Common myeloid progenitor, CD34-positive (primary cell): ENCODE measurements around the gene CFAP251.

Source experiments
- CTCF ChIA-PET: fragments of 350-600 bp; sonication (Branson Sonifier 250); formaldehyde crosslinking; loops from one replicate; lab custom pipeline; 2021; ENCODE audit warnings: antibody characterized with exemption; lab: Charles Lee
- POLR2A ChIA-PET: fragments of 350-600 bp; sonication (Branson Sonifier 250); formaldehyde crosslinking; loops from one replicate; lab custom pipeline; 2021; ENCODE audit warnings: antibody characterized with exemption; lab: Charles Lee
- DNase-seq, 3 donors: peaks; one replicate each; pipeline versions ENCODE4 v3.0.0 to v3.0.0-alpha.2; 2013
- H3K27ac ChIP-seq, 2 experiments: 1 replicate in 1 of 2; 2 replicates in 1 of 2; pipeline ENCODE4 v1.7.0; 2013; ENCODE audit warnings: inconsistent platforms in 2 of 2, low read length in 2 of 2, mild to moderate bottlenecking in 2 of 2, low read depth in 1 of 2, moderate library complexity in 1 of 2; ENCODE audit not compliant: severe bottlenecking in 2 of 2, insufficient read depth in 1 of 2, poor library complexity in 1 of 2
- H3K27me3 ChIP-seq, 5 experiments: replicated peaks in 2 of 5; 1 replicate in 3 of 5; 2 replicates in 2 of 5; pipeline versions ENCODE4 v1.6.1 to v1.7.0; 2013; ENCODE audit warnings: low read length in 4 of 5, mild to moderate bottlenecking in 2 of 5, moderate library complexity in 2 of 5, inconsistent platforms in 1 of 5; ENCODE audit not compliant: insufficient read depth in 5 of 5, control insufficient read depth in 4 of 5
- H3K36me3 ChIP-seq, 4 experiments: 1 replicate in 2 of 4; 2 replicates in 2 of 4; pipeline versions ENCODE4 v1.6.1 to v1.7.0; 2013; ENCODE audit warnings: low read length in 3 of 4, control low read depth in 1 of 4, mild to moderate bottlenecking in 1 of 4; ENCODE audit not compliant: control insufficient read depth in 4 of 4, insufficient read depth in 4 of 4
- H3K4me1 ChIP-seq, 4 experiments: 1 replicate in 3 of 4; 2 replicates in 1 of 4; pipeline versions ENCODE4 v1.6.1 to v1.7.1; 2013; ENCODE audit warnings: low read length in 3 of 4, mild to moderate bottlenecking in 3 of 4, control low read depth in 1 of 4, inconsistent platforms in 1 of 4, moderate library complexity in 1 of 4; ENCODE audit not compliant: control insufficient read depth in 4 of 4, insufficient read depth in 4 of 4; ENCODE audit errors: control extremely low read depth in 1 of 4
- H3K4me3 ChIP-seq, 7 experiments: 1 replicate in 4 of 7; 2 replicates in 3 of 7; pipeline versions ENCODE4 v1.5.1 to v1.7.0; 2013; ENCODE audit warnings: mild to moderate bottlenecking in 7 of 7, low read length in 6 of 7, moderate library complexity in 6 of 7, inconsistent platforms in 2 of 7, low read depth in 2 of 7, control low read depth in 1 of 7; ENCODE audit not compliant: insufficient read depth in 4 of 7, control insufficient read depth in 1 of 7; ENCODE audit errors: extremely low read depth in 1 of 7
- H3K9me3 ChIP-seq, 5 experiments: 1 replicate in 4 of 5; 2 replicates in 1 of 5; pipeline versions ENCODE4 v1.6.1 to v1.7.1; 2013; ENCODE audit warnings: low read length in 4 of 5, mild to moderate bottlenecking in 2 of 5, inconsistent platforms in 1 of 5, low read depth in 1 of 5, moderate library complexity in 1 of 5; ENCODE audit not compliant: control insufficient read depth in 4 of 5, insufficient read depth in 2 of 5; ENCODE audit errors: control extremely low read depth in 1 of 5
- WGBS: methylation state at CpG from one replicate; pipeline ENCODE4 v1.1.5; 2013; ENCODE audit not compliant: insufficient coverage; 5-methylcytosine and 5-hydroxymethylcytosine counted together

Gene CFAP251

GRCh38 chr12:122024132-122024785, 105.9 kb downstream of the CFAP251 start:
- POLR2A ChIA-PET, result interaction anchor here (0.6 to 1.2 kb wide), 2 partner anchors 106 to 574 kb away, joined by 3 to 7 read pairs; partner anchors contain the start of gene CFAP251
- CTCF ChIA-PET, result interaction anchor here (0.6 to 2.8 kb wide), 4 partner anchors 11 to 647 kb away, joined by 3 to 12 read pairs (median 4); partner anchors contain the start of gene CFAP251
- Histone ChIP-seq H3K27me3 (no peaks in the 10 kb centered on the region), H3K4me3 (peak overlapping the region in 5 of 7 experiments; percentile 13 to 86 (median 81)), H3K36me3 (peaks cover 0 to 3% (median under 1%) of the 10 kb centered on the region in 4 experiments), H3K4me1 (peaks cover 0 to 33% (median 29%) of the 10 kb centered on the region in 4 experiments), H3K27ac (no peak overlapping the region), H3K9me3 (no peaks in the 10 kb centered on the region)
- WGBS, result 96% methylated on average over 11 of the region's 16 CpGs
- peak in 2 of 3 donors; percentile 34 to 47 for DNase-seq

GRCh38 chr12:122026706-122027333, 108.4 kb downstream of the CFAP251 start:
- peak in 2 of 3 donors; percentile 10 to 28 for DNase-seq

GRCh38 chr12:122028165-122028904, 109.9 kb downstream of the CFAP251 start:
- ChIA-PET CTCF (interaction anchor here (0.6 to 2.3 kb wide), 9 partner anchors 11 to 234 kb away, joined by 3 to 9 read pairs (median 4); partner anchors contain the start of gene CFAP251), POLR2A (interaction anchor here (0.6 kb wide), 2 partner anchors 23 to 50 kb away, joined by 3 read pairs; no protein-coding TSS in a partner anchor)
- H3K4me3 ChIP-seq, result no peak overlapping the region
- 96% methylated on average over 10 of the region's 12 CpGs for WGBS
- peaks cover 0 to 23% (median 14%) of the 10 kb centered on the region in 4 experiments for H3K4me1 ChIP-seq
- peak overlapping the region in 1 of 2 experiments; percentile 15 for H3K27ac ChIP-seq
- peaks cover 3 to 8% (median 4%) of the 10 kb centered on the region in 4 experiments for H3K36me3 ChIP-seq
- DNase-seq, result no peak
- no peaks in the 10 kb centered on the region for H3K9me3 ChIP-seq
- H3K27me3 ChIP-seq, result no peaks in the 10 kb centered on the region

More at GRCh38 chr12:122026706-122027333, 108.4 kb downstream of the CFAP251 start:
- ChIA-PET CTCF (interaction anchor here (0.6 to 2.2 kb wide), 5 partner anchors 15 to 165 kb away, joined by 3 to 6 read pairs (median 3); no protein-coding TSS in a partner anchor), POLR2A (no interaction called here)
- Histone ChIP-seq H3K4me3 (no peak overlapping the region), H3K27ac (no peak overlapping the region), H3K9me3 (no peaks in the 10 kb centered on the region), H3K4me1 (peaks cover 0 to 28% (median 20%) of the 10 kb centered on the region in 4 experiments), H3K27me3 (no peaks in the 10 kb centered on the region), H3K36me3 (peaks cover 0 to 8% (median 2%) of the 10 kb centered on the region in 4 experiments)
- WGBS, result 100% methylated on average over 3 of the region's 7 CpGs

GRCh38 chr12:122028905-122029560, 110.6 kb downstream of the CFAP251 start:
- DNase-seq, result peak in 2 of 3 donors; percentile 34 to 50
- peaks cover 3 to 8% (median 6%) of the 10 kb centered on the region in 4 experiments for H3K36me3 ChIP-seq
- peaks cover 0 to 16% (median 7%) of the 10 kb centered on the region in 4 experiments for H3K4me1 ChIP-seq
- H3K4me3 ChIP-seq, result no peak overlapping the region
- no peak overlapping the region for H3K27ac ChIP-seq
- 86% methylated on average over 19 of the region's 23 CpGs for WGBS
- no peaks in the 10 kb centered on the region for H3K9me3 ChIP-seq
- CTCF ChIA-PET, result interaction anchor here (0.7 to 2.3 kb wide), 4 partner anchors 10 to 235 kb away, joined by 3 to 9 read pairs (median 5); no protein-coding TSS in a partner anchor
- POLR2A ChIA-PET, result no interaction called here
- H3K27me3 ChIP-seq, result no peaks in the 10 kb centered on the region

- ChIA-PET POLR2A (interaction anchor here (1.3 kb wide), 1 partner anchor 8 kb away, joined by 3 read pairs; the partner anchor contains the start of gene BCL7A), CTCF (interaction anchor here (0.7 to 2.3 kb wide), 5 partner anchors 8 to 235 kb away, joined by 3 to 9 read pairs (median 3); partner anchors contain the start of gene BCL7A)
- Histone ChIP-seq H3K27ac (no peak overlapping the region), H3K27me3 (no peaks in the 10 kb centered on the region), H3K4me3 (no peak overlapping the region), H3K9me3 (no peaks in the 10 kb centered on the region), H3K36me3 (peaks cover 4 to 14% (median 9%) of the 10 kb centered on the region in 4 experiments), H3K4me1 (peaks cover 0 to 11% (median 3%) of the 10 kb centered on the region in 4 experiments)
- 97% methylated on average over 26 of the region's 28 CpGs for WGBS
- no peak for DNase-seq
These were observed 111.4 kb downstream of the CFAP251 start for GRCh38 chr12:122029620-122030423.
